Loucy (cell line): ENCODE results near the gene LAMC1.

Source experiments
- H2AFZ ChIP-seq: fragments of 200-600 bp; sonication (generic); 2 replicates; pipeline ENCODE4 v1.6.0; 2016; ENCODE audit warnings: antibody characterized with exemption, mild to moderate bottlenecking, low read length, moderate library complexity
- H3F3A ChIP-seq: fragments of 200-600 bp; 2 replicates; pipeline ENCODE4 v1.6.0; 2016; ENCODE audit warnings: antibody characterized with exemption, low read depth, mild to moderate bottlenecking
- H3K27me3 ChIP-seq: fragments of 200-600 bp; sonication (generic); 2 replicates; pipeline ENCODE4 v1.6.1; 2014; ENCODE audit warnings: low read length, mild to moderate bottlenecking; ENCODE audit not compliant: insufficient read depth, poor library complexity, severe bottlenecking
- H3K36me3 ChIP-seq: fragments of 200-600 bp; sonication (generic); 2 replicates; pipeline ENCODE4 v1.6.1; 2016; ENCODE audit warnings: low read length; ENCODE audit not compliant: insufficient read depth
- H3K4me1 ChIP-seq: fragments of 200-600 bp; sonication (generic); 2 replicates; pipeline ENCODE4 v1.5.1; 2014; ENCODE audit warnings: low read length, mild to moderate bottlenecking; ENCODE audit not compliant: insufficient read depth, poor library complexity, severe bottlenecking
- H3K4me2 ChIP-seq: fragments of 200-600 bp; sonication (generic); 2 replicates; pipeline ENCODE4 v1.6.0; 2014; ENCODE audit warnings: antibody characterized with exemption, low read length, low read depth, mild to moderate bottlenecking; ENCODE audit not compliant: poor library complexity, severe bottlenecking
- H3K4me3 ChIP-seq: fragments of 200-600 bp; sonication (generic); 2 replicates; pipeline ENCODE4 v1.5.1; 2014; ENCODE audit warnings: low read length, mild to moderate bottlenecking, mixed read lengths; ENCODE audit not compliant: poor library complexity, severe bottlenecking
- H3K79me2 ChIP-seq: fragments of 200-600 bp; sonication (generic); 2 replicates; pipeline ENCODE4 v1.6.1; 2014; ENCODE audit warnings: low read length; ENCODE audit not compliant: insufficient read depth
- H3K9ac ChIP-seq: fragments of 200-600 bp; sonication (generic); 2 replicates; pipeline ENCODE4 v1.6.0; 2014; ENCODE audit warnings: mild to moderate bottlenecking, low read depth, low read length, moderate library complexity; ENCODE audit not compliant: poor library complexity, severe bottlenecking
- H3K9me2 ChIP-seq: fragments of 200-600 bp; sonication (generic); replicated peaks from 2 replicates; pipeline ENCODE4 v1.6.1; 2016; ENCODE audit warnings: low read depth, low read length, mixed read lengths
- H3K9me3 ChIP-seq: fragments of 200-600 bp; sonication (generic); 2 replicates; pipeline ENCODE4 v1.6.1; 2014; ENCODE audit warnings: mild to moderate bottlenecking, antibody characterized with exemption, low read length, low read depth; ENCODE audit not compliant: insufficient read depth
- H4K20me1 ChIP-seq: fragments of 200-600 bp; sonication (generic); 2 replicates; pipeline ENCODE4 v1.6.0; 2014; ENCODE audit warnings: antibody characterized with exemption, low read length, mild to moderate bottlenecking; ENCODE audit not compliant: insufficient read depth, poor library complexity, severe bottlenecking
- EZH2phosphoT487 ChIP-seq: fragments of 200-600 bp; IDR thresholded peaks from 2 replicates; pipeline ENCODE4 v1.6.1; 2018; ENCODE audit warnings: antibody characterized with exemption, mild to moderate bottlenecking, moderate library complexity, borderline replicate concordance
- TF ChIP-seq, protein P1 (sequence below): fragments of 200-600 bp; sonication (generic); conservative IDR thresholded peaks from 2 replicates; pipeline ENCODE4 v1.5.1; 2014; ENCODE audit warnings: mild to moderate bottlenecking, antibody characterized with exemption, low read length

The LAMC1 gene

DNA sequence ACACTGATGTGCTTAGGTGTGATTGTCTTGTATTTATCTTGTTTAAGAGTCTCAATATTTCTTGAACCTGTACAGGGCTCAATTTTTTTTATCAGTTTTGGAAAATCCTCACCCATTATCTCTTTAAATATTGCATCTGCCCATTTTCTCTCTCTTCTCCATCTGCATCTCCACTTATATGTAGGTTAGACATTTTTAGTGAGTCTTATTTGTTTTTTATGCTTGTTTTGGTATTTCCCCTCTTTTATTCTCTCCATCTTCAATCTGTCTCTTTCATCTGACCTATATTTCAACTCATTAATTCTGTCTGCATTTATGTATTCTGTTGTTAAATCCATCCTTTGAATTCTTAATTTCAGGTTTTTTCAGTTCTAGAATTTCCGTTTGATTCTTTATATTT is 37.3 kb upstream of the LAMC1 start:
- Histone ChIP-seq H3K79me2 (no peaks in the 10 kb centered on the region), H2AFZ (no peak overlapping the region), H3K9ac (no peak overlapping the region), H3K4me2 (no peak overlapping the region), H4K20me1 (no peaks in the 10 kb centered on the region), H3K9me2 (no peaks in the 10 kb centered on the region), H3K27me3 (no peaks in the 10 kb centered on the region), H3K9me3 (no peaks in the 10 kb centered on the region), H3F3A (no peaks in the 10 kb centered on the region), H3K4me3 (no peak overlapping the region), H3K4me1 (no peaks in the 10 kb centered on the region), H3K36me3 (no peaks in the 10 kb centered on the region)
- TF ChIP-seq EZH2phosphoT487 = no peak
- TF ChIP-seq, protein P1, sequence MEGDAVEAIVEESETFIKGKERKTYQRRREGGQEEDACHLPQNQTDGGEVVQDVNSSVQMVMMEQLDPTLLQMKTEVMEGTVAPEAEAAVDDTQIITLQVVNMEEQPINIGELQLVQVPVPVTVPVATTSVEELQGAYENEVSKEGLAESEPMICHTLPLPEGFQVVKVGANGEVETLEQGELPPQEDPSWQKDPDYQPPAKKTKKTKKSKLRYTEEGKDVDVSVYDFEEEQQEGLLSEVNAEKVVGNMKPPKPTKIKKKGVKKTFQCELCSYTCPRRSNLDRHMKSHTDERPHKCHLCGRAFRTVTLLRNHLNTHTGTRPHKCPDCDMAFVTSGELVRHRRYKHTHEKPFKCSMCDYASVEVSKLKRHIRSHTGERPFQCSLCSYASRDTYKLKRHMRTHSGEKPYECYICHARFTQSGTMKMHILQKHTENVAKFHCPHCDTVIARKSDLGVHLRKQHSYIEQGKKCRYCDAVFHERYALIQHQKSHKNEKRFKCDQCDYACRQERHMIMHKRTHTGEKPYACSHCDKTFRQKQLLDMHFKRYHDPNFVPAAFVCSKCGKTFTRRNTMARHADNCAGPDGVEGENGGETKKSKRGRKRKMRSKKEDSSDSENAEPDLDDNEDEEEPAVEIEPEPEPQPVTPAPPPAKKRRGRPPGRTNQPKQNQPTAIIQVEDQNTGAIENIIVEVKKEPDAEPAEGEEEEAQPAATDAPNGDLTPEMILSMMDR = no peak

DNA sequence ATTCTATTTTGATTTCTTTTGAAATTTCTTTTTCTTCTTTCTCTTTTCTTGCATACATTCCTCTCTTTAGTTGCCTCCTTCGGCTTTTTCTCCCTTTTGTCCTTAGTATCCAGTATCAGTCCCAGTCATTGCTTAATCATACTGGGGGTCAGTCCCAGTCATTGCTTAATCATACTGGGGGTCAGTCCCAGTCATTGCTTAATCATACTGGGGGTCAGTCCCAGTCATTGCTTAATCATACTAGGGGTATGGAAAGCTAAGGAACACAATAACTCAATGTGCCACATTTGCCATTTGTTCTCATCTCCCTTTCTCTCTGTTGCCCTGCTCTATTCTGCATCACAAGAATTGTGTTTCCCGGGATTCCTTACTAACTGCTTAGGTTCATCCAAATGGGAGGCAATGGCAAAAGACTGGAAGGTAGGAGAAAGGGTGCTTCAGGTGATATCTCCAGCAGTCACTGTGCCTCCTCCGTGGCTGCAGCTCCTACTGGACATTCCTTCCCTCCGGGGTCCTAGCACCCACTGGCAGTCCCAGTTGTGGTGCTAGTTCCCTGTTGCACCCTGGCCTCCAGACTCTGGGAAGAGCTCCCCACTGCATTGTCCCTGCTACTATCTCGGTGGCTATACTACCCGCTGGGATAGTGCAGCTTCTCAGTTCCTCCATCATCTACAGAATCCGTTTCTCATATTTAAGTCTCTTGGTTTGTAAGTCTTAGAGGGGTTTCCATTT is 32.6 kb upstream of the LAMC1 start:
- no peaks in the 10 kb centered on the region for H3K9me2 ChIP-seq
- H3K36me3 ChIP-seq = no peaks in the 10 kb centered on the region
- H3K4me2 ChIP-seq = no peak overlapping the region
- H3K9me3 ChIP-seq = no peaks in the 10 kb centered on the region
- no peaks in the 10 kb centered on the region for H3K79me2 ChIP-seq
- H3K27me3 ChIP-seq = no peaks in the 10 kb centered on the region
- H3K4me3 ChIP-seq = no peak overlapping the region
- H2AFZ ChIP-seq = no peak overlapping the region
- H3K4me1 ChIP-seq = peaks cover 6% of the 10 kb centered on the region
- no peaks in the 10 kb centered on the region for H3F3A ChIP-seq
- no peak for TF ChIP-seq EZH2phosphoT487
- TF ChIP-seq, protein P1 = no peak
- H3K9ac ChIP-seq = no peak overlapping the region
- no peaks in the 10 kb centered on the region for H4K20me1 ChIP-seq

DNA sequence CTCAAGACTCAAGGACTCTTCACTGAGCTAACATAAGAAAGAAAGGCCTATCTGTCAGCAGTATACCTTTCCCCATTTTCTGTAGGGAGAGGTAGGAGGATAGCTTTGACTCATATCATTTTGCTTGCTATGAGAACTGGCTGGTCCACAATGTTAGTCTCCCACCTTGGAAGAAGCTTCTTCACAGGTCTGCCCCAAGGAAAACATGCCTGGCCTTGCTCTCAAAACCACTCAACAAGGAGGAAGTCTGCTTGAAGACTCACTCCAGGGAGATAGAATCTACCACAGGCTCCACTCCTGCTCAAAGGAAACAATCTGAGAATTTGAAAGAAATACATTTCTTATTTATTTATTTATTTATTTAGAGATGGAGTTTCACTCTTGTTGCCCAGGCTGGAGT is 29.5 kb upstream of the LAMC1 start:
- Histone ChIP-seq H3K36me3 (no peaks in the 10 kb centered on the region), H3K9me3 (no peaks in the 10 kb centered on the region), H3K4me1 (peaks cover 25% of the 10 kb centered on the region), H4K20me1 (no peaks in the 10 kb centered on the region), H3K9me2 (no peaks in the 10 kb centered on the region), H3K4me2 (no peak overlapping the region), H3F3A (peaks cover 11% of the 10 kb centered on the region; the same call in 1 of the 2 replicates), H3K9ac (no peak overlapping the region), H3K4me3 (no peak overlapping the region), H3K79me2 (no peaks in the 10 kb centered on the region), H2AFZ (no peak overlapping the region), H3K27me3 (no peaks in the 10 kb centered on the region)
- TF ChIP-seq, protein P1 = no peak
- no peak for TF ChIP-seq EZH2phosphoT487
